Endothelial cell of umbilical vein (primary cell): ENCODE results near the gene ATP5PD. TPM values are rescaled to one million over a fixed set of nuclear protein-coding genes. Genes with fewer than 3 reads are reported as not detected.

ENCODE experiments used
- BruUV-seq: library from RNA; stranded (reverse); fragments of 400-500 nt; replicated peaks from 2 replicates; lab custom pipeline; 2021; lab: Mats Ljungman, UMichigan
- CTCF ChIA-PET: fragments of 300-600, 350-600 bp; sonication (Branson Sonifier 250); formaldehyde crosslinking; loops from one replicate; lab custom pipeline; 2021; ENCODE audit warnings: antibody characterized with exemption, inconsistent platforms; lab: Charles Lee
- POLR2A ChIA-PET: fragments of 300-600, 350-600 bp; sonication (Branson Sonifier 250); formaldehyde crosslinking; loops from one replicate; lab custom pipeline; 2021; ENCODE audit warnings: antibody characterized with exemption, inconsistent platforms; lab: Charles Lee
- DNase-seq: peaks from one replicate; pipeline ENCODE4 v3.0.0-alpha.2; 2011; ENCODE audit warnings: low read depth, low spot score
- FAIRE-seq: peaks from 2 replicates; lab custom pipeline; 2011; peaks lifted over from hg19 to GRCh38; lab: Jason Lieb, UNC
- H2AFZ ChIP-seq: 2 replicates; pipeline ENCODE4 v1.6.0; 2012; ENCODE audit warnings: low read depth, low read length, control low read depth, inconsistent platforms
- H3K27ac ChIP-seq: 2 replicates; pipeline ENCODE4 v1.5.1; 2011; ENCODE audit warnings: low read depth, mild to moderate bottlenecking, control low read depth, low read length, moderate library complexity; ENCODE audit not compliant: insufficient read depth
- H3K27me3 ChIP-seq, 2 experiments: 2 replicates each; pipeline versions ENCODE4 v1.6.0 to v1.6.1; 2011; ENCODE audit warnings: low read length in 2 of 2, mixed read lengths in 1 of 2; ENCODE audit not compliant: control insufficient read depth in 2 of 2, insufficient read depth in 2 of 2
- H3K36me3 ChIP-seq, 2 experiments: 2 replicates in 1 of 2; 3 replicates in 1 of 2; pipeline ENCODE4 v1.5.1; 2011; ENCODE audit warnings: low read length in 2 of 2, mild to moderate bottlenecking in 1 of 2, moderate library complexity in 1 of 2; ENCODE audit not compliant: control insufficient read depth in 2 of 2, insufficient read depth in 2 of 2; ENCODE audit errors: extremely low read depth in 1 of 2
- H3K4me1 ChIP-seq: 3 replicates; pipeline ENCODE4 v1.5.1; 2011; ENCODE audit warnings: mild to moderate bottlenecking, low read length; ENCODE audit not compliant: control insufficient read depth, insufficient read depth; ENCODE audit errors: extremely low read depth
- H3K4me2 ChIP-seq: 2 replicates; pipeline ENCODE4 v1.6.1; 2011; ENCODE audit warnings: low read length, control low read depth, mixed read lengths; ENCODE audit not compliant: insufficient read depth
- H3K4me3 ChIP-seq, 3 experiments: fragments of 200-600 bp in 1 of 3; sonication (generic), shearing (Covaris generic) in 1 of 3; replicated peaks in 1 of 3; 2 replicates each; pipeline ENCODE4 v1.5.1; 2011 to 2016; ENCODE audit warnings: control low read depth in 3 of 3, low read length in 3 of 3, mild to moderate bottlenecking in 2 of 3, inconsistent platforms in 1 of 3, low read depth in 1 of 3, moderate library complexity in 1 of 3; ENCODE audit not compliant: insufficient read depth in 1 of 3
- H3K79me2 ChIP-seq: 2 replicates; pipeline ENCODE4 v1.6.0; 2012; ENCODE audit warnings: low read length, inconsistent platforms; ENCODE audit not compliant: control insufficient read depth, insufficient read depth
- H3K9ac ChIP-seq: replicated peaks from 2 replicates; pipeline ENCODE3; 2011; ENCODE audit warnings: low read length, control low read depth; ENCODE audit not compliant: insufficient read depth; ENCODE audit errors: extremely low read depth
- H3K9me1 ChIP-seq: replicated peaks from 3 replicates; pipeline ENCODE4 v1.6.0; 2011; ENCODE audit warnings: mild to moderate bottlenecking, low read length; ENCODE audit not compliant: control insufficient read depth, insufficient read depth; ENCODE audit errors: extremely low read depth
- H3K9me3 ChIP-seq: replicated peaks from 2 replicates; pipeline ENCODE4 v1.5.1; 2012; ENCODE audit warnings: low read length, inconsistent platforms; ENCODE audit not compliant: control insufficient read depth, insufficient read depth
- H4K20me1 ChIP-seq: replicated peaks from 2 replicates; pipeline ENCODE3; 2011; ENCODE audit warnings: mild to moderate bottlenecking, low read length; ENCODE audit not compliant: control insufficient read depth, insufficient read depth; ENCODE audit errors: extremely low read depth
- CTCF ChIP-seq, 2 donors: IDR thresholded peaks; 1 replicate in 1 of 2; 2 replicates in 1 of 2; pipeline ENCODE4 v1.5.1; 2011; ENCODE audit warnings: low read length in 2 of 2, mild to moderate bottlenecking in 2 of 2, moderate library complexity in 2 of 2, control low read depth in 1 of 2, inconsistent platforms in 1 of 2, low read depth in 1 of 2; ENCODE audit not compliant: insufficient read depth in 1 of 2; ENCODE audit errors: extremely low read depth in 1 of 2
- EZH2 ChIP-seq: IDR thresholded peaks from 2 replicates; pipeline ENCODE4 v1.6.1; 2012; ENCODE audit warnings: borderline replicate concordance, low read depth, mild to moderate bottlenecking, moderate library complexity, low read length, inconsistent platforms; ENCODE audit not compliant: severe bottlenecking
- FOS ChIP-seq: IDR thresholded peaks from 2 replicates; pipeline ENCODE4 v1.6.1; 2011; ENCODE audit warnings: mild to moderate bottlenecking, low read length, moderate library complexity, borderline replicate concordance; ENCODE audit not compliant: insufficient read depth
- GATA2 ChIP-seq: IDR thresholded peaks from 2 replicates; pipeline ENCODE4 v1.7.0; 2011; ENCODE audit warnings: low read depth, mild to moderate bottlenecking, moderate library complexity, mixed read lengths, low read length; ENCODE audit not compliant: insufficient read length, insufficient read depth
- JUN ChIP-seq: IDR thresholded peaks from 2 replicates; pipeline ENCODE4 v1.6.1; 2011; ENCODE audit warnings: borderline replicate concordance, low read depth; ENCODE audit not compliant: insufficient read length, insufficient read depth
- MAX ChIP-seq: IDR thresholded peaks from 2 replicates; pipeline ENCODE4 v1.6.1; 2011; ENCODE audit not compliant: insufficient read depth, insufficient read length
- MYC ChIP-seq: IDR thresholded peaks from one replicate; pipeline ENCODE4 v1.6.1; 2011; ENCODE audit warnings: mild to moderate bottlenecking, low read depth, low read length
- POLR2A ChIP-seq: IDR thresholded peaks from 2 replicates; pipeline ENCODE4 v1.6.1; 2012; ENCODE audit warnings: low read depth, mild to moderate bottlenecking, control low read depth, low read length
- POLR2AphosphoS5 ChIP-seq: IDR thresholded peaks from 2 replicates; pipeline ENCODE4 v1.6.1; 2012; ENCODE audit warnings: low read depth, mild to moderate bottlenecking, control low read depth, low read length, moderate library complexity; ENCODE audit not compliant: insufficient read depth
- dilution Hi-C: fragments of 300-500 bp; cut with MboI; formaldehyde crosslinking; loops from one replicate; pipeline ENCODE4 v1.15.0; 2019; ENCODE audit warnings: low sequenced_read_pairs; ENCODE audit not compliant: extremely low pct_ligation_motif_present
- intact Hi-C: fragments of 100-400 bp; cut with micrococcal nuclease; formaldehyde crosslinking; loops from one replicate; pipeline ENCODE4 v1.10.0; 2022
- polyA plus RNA-seq, 4 experiments: library from polyadenylated mRNA; depleted of rRNA in 3 of 4; stranded (reverse) in 3 of 4; unstranded in 1 of 4; fragments of >200 nt; gene quantifications; 2 replicates each; pipeline versions ENCODE4 v1.2.1 to v1.2.3, GENCODE V29; 2011 to 2012; ENCODE audit warnings: missing spikeins in 1 of 4
- total RNA-seq: library from RNA; stranded (reverse); gene quantifications from 2 replicates; pipeline ENCODE4 v1.2.3, GENCODE V29; 2021

ATP5PD gene
- total and polyA plus RNA-seq, 2 donors (not counting 3 experiments of a cell fraction or from before 2014, with no cell fraction given) = 182 to 200 TPM

- Histone ChIP-seq H3K4me2 (no peak overlapping the region), H3K4me1 (no peaks in the 10 kb centered on the region), H3K9ac (no peak overlapping the region), H3K79me2 (no peaks in the 10 kb centered on the region), H3K9me1 (no peaks in the 10 kb centered on the region), H3K4me3 (no peak overlapping the region), H3K36me3 (peaks cover 0 to 38% of the 10 kb centered on the region in 2 experiments), H2AFZ (no peak overlapping the region), H3K27me3 (no peaks in the 10 kb centered on the region), H3K27ac (no peak overlapping the region), H3K9me3 (no peaks in the 10 kb centered on the region), H4K20me1 (no peaks in the 10 kb centered on the region)
- no peak for DNase-seq
- TSS peak; percentile 47 for BruUV-seq
- ChIA-PET POLR2A (interaction anchor here (0.6 kb wide), 1 partner anchor 46 kb away, joined by 7 read pairs; no protein-coding TSS in a partner anchor), CTCF (interaction anchor here (1.0 to 1.3 kb wide), 2 partner anchors 10 to 44 kb away, joined by 3 read pairs; no protein-coding TSS in a partner anchor)
- intact Hi-C loops = no loop called here
- FAIRE-seq = no peak
- no peak for TF ChIP-seq MAX
- TF ChIP-seq JUN = no peak
- TF ChIP-seq POLR2A = no peak
- TF ChIP-seq MYC = no peak
- no peak for TF ChIP-seq FOS
- no peak for TF ChIP-seq CTCF (IDR thresholded peaks at IDR 0.05; ENCODE audit: extremely low read depth in 1 of 2, insufficient read depth in 1 of 2, low read depth in 1 of 2, low read length in 2 of 2)
- no peak for TF ChIP-seq POLR2AphosphoS5
- TF ChIP-seq EZH2 = no peak
- no peak for TF ChIP-seq GATA2
- dilution Hi-C loops = no loop called here
Measured at GRCh38 chr17:75005291-75005690, 41.5 kb downstream of the ATP5PD start.
